KBM-7 (cell line): Measurements from ENCODE around the gene SAYSD1.
"Not testable (repeated sequence)": the region's sequence is repeated elsewhere in the genome, so short reads cannot be mapped to it uniquely, and the experiment has no call there.

Source experiments
- DNase-seq: peaks from one replicate; pipeline ENCODE4 v3.0.0-alpha.2; 2015
- in situ Hi-C: fragments of 300-500 bp; cut with MboI; formaldehyde crosslinking; loops from 2 replicates; pipeline ENCODE4 v1.14.3; 2020; ENCODE audit warnings: low sequenced_read_pairs, low pct_unique_long_range_greater_than_20kb, mixed read lengths

The SAYSD1 gene, protein sequence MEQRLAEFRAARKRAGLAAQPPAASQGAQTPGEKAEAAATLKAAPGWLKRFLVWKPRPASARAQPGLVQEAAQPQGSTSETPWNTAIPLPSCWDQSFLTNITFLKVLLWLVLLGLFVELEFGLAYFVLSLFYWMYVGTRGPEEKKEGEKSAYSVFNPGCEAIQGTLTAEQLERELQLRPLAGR

DNA sequence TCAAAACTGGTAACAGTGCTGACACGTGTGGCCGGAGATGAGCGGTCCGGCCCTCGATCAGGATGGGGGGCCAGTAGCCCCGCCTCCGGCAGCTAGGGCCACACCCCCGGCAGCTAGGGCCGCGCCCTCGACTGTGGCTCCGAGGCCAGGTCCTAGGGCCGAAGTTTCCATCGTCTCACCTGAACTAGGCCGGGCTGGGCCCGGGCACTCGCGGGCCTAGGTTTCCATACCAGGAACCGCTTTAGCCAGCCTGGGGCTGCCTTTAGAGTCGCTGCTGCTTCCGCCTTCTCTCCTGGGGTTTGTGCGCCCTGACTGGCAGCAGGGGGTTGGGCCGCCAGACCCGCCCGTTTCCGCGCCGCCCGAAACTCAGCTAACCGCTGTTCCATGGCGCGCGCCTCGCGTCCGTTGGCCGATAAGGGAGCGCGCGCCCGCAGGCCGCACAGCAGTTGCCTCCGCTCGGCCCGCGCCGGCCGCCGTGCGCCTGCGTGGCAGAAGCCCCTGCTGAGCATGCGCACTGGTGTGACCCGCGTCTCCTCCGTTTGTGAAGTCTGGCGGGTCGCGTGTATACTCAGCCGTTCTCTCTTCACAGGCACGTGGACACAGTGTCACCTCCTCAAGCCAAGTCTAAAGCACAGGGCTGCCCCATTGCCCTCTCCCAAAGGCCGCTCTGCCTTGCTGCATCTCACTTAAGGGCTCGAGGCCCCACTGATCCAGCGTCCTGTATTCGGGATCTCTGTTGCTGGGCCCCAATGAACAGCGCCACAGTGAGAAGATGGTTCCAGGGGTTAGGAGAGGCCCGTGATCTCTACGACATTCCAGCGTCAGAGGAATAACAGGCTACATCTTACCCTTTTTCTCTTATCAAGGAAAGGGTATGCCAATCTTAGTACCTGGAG lies at the start of gene SAYSD1:
Gene SAYSD1 (minus strand): TSS at position 483 of the 896 bp plus-strand sequence. CDS start 97 bp downstream, at position 386.
- in situ Hi-C loops = no loop called here
- peak; percentile 95 for DNase-seq

DNA sequence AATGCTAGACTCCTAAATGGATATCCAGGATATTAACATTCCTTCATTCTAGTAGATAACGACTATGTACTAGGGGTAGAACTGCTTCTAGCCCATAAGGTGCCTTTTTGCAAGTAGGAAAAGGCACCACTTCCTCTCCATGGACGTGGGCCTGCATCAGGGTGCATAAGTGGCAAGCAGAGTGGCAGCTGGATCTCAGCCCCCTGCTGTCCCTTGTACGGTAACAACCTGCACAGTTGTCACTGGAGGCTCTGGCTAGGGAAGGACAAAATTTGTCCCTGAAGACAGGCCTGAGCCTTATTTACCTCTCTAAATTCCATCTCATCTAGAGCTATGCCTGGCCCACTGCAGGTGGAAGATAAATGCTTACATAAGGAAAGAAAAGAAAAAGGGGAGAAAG lies 42.5 kb upstream of the SAYSD1 start:
- in situ Hi-C loops = no loop called here
- DNase-seq = no peak

- no peak for DNase-seq
- in situ Hi-C loops = no loop called here
Measured at GRCh38 chr6:39156801-39157200, 41.8 kb upstream of the SAYSD1 start.

DNA sequence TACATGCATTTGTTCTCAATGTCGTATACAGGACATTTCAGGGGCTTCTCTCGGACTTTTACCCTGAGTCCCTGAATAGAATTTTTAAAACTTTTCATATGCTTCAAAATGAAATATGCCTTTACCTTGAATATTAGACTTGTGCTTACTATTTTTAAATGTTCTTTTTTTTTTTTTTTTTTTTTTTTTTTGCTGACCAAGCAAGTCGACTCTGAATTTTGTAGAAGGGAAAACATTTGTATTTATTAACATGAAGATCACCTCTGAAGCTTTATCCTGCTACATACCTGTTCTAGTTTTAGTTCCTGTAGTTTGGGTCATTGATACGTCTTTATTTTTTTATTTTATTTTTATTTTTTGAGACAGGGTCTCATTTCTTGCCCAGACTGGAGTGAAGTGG lies 39.7 kb upstream of the SAYSD1 start:
- DNase-seq = no peak
- in situ Hi-C loops = no loop called here

DNA sequence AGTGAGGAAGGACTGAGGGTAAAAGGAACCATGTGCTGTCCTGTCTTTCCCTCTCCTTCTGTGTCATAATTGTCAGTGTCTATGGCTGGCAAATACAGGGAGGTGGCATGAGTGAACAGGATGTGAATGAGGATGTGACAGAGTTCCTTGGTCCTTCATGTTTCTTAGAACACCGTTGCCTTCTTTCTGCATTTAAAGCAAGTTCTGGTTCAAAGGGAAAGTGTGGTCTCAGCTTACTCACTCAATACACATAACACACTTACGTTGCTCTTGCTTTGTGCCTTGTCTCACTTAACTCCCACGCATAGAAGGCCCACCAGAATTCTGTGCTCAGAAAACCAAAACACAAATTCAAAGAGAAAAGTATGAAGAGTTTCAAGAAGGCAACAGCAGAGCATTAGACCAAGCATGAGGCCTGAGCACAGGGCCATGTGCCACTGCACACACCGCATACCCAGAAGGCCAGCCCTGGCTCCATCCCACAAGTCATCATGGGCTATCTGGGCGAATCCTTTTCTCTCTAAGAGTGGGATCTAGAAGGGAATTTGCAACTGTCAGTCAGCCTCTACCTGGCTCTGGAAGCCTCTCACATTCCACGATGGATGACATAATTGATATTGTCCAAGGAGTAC lies 38.9 kb upstream of the SAYSD1 start:
- DNase-seq = no peak
- in situ Hi-C loops = no loop called here

- no peak for DNase-seq
- in situ Hi-C loops = no loop called here
Measured at GRCh38 chr6:39152262-39152661, 37.3 kb upstream of the SAYSD1 start.

DNA sequence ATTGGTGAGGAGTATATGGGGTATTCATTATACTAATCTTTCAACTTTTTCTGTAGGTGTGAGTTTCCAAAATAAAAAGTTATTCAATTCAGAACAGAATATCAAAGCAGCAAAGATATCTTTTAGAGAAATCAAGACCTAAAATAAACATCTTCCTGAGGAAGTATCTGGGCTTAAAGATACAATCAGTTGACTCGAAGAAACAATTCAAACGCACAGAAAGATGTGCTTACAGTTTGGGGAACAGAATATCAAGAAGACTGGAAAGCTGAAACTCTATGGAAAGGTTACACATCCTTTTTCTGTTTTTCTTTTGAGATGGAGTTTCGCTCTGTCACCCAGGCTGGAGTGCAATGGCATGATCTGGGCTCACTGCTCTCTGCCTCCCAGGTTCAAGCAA lies 36.2 kb upstream of the SAYSD1 start:
- no peak for DNase-seq

DNA sequence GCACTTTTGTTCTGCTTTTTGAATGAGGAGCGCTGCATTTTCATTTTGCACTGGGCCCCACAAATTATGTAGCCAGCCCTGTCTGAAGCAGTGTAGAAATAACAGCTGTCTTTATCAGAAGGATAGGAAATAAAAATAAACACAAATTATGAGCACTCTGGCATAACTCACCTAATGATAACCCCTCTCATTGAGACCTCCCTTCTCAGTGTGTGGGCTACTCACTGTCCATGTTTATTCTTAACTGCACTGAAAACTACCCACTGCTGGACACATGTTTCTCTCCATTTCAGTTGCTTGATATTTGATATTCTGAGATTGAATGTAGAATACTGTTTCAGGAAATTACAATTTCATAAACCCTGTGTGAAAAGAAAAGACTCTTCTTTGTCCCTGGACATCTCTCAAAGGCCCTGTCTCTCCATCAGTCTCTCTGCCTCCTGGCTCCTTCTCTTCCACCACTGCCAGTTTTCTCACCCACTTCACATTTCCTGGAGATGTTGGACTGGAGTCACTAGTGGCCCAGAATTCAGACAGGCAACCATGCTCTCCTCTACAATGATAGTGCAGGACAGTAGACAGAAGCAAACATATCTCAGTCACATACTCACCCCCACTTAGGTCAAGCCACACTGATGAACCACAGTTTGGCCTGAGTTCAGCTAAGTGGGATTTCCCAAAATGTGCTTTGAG lies 29.6 kb upstream of the SAYSD1 start:
- DNase-seq = no peak
- in situ Hi-C loops = no loop called here

More for the DNA sequence above, 36.2 kb upstream of the SAYSD1 start:
- in situ Hi-C loops = no loop called here

GRCh38 chr6:39143238-39143930 lies 28.4 kb upstream of the SAYSD1 start:
- DNase-seq = no peak
- in situ Hi-C loops = no loop called here

DNA sequence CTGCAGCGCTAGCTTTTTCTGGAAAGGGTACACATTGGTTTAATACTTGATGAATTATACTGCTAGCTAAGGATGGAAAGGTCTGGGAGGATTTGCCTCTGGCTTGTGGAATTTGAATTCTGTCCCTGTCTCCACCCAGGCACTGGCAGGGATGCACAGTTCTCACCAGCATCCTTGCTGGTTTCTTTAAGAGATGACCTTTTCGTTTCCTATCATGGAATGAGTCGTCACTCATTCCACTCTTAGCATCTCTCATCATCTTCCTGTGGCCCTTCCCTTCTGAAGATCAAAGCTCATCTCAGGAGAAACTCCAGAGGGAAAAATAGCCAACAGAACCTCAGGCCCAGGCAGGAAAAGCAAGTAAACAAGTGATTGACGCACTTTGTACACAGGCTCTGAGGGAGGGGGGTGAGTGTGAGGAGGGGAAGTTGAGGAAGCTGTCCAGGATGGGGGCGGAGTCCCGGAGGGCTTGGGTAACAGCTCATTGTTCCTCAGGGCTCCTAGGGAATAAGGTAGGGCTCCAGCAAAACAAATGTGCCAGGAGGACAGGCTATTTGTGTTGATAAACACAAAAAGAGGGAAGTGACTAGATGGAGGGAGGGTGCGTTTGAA lies 25.7 kb upstream of the SAYSD1 start:
- in situ Hi-C loops = no loop called here
- no peak for DNase-seq

DNA sequence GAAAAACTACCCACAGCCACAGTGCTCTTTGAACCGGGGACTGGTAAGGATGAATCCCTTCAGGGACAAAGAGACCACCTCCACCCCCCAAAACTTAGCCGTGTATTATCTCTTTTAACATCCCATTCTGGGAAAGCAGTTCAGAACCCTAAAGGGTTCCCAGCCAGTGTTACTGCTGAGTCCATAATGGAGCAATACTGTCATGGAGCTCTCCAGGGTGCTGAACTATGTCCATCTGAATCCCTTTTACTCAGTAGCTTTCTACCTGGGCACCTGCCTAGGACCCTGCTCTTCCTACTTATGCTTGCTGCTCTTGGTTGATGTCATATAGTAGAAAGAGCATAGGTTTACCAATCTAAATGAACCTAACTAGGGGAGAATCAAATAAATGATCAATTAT lies 22.3 kb upstream of the SAYSD1 start:
- peak; percentile 33 for DNase-seq
- in situ Hi-C loops = no loop called here

GRCh38 chr6:39136207-39136606 lies 21.2 kb upstream of the SAYSD1 start:
- in situ Hi-C loops, DNase-seq: not testable (repeated sequence)

GRCh38 chr6:39134761-39135160 lies 19.8 kb upstream of the SAYSD1 start:
- in situ Hi-C loops, DNase-seq: not testable (repeated sequence)

- in situ Hi-C loops = no loop called here
- no peak for DNase-seq
Measured at GRCh38 chr6:39130691-39131090, 15.7 kb upstream of the SAYSD1 start.

DNA sequence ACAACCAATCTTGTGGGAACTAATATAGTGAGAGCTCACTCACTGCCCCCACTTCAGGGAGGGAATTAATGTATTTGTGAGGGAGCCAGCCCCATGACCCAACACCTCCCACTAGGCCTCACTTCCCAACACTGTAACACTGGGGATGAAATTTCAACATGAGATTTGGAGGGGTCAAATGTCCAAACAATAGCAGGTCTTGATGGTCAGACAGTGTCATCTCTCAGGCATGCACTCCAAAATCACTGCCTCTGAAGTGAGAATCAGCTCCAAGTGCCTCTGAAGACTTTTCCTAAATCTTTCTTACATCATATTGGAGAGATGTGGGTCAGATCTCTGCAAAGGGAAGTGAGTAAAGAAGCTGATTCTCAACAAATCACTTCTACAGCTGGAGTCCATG lies 13.8 kb upstream of the SAYSD1 start:
- no peak for DNase-seq
- in situ Hi-C loops = no loop called here

DNA sequence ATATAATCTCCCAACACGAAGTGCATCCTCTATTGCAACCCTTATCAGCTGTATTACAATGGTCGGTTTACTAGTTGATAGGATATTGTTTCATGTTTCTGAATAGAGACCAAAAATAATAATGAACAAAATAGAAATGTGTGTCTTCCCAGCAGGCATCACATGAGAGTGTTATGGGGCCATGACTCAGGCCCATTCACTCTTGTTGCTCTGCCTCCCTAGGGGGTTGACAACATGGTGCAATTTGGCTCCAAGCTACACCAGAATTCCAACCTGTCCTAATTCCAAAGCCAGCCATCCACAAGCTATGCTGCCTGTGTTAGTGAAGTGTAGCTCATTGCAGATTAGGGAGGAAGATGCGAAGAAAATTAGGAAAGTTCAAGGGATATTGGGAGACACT lies 13.1 kb upstream of the SAYSD1 start:
- in situ Hi-C loops = no loop called here
- no peak for DNase-seq

- DNase-seq = no peak
- in situ Hi-C loops = no loop called here
Measured at GRCh38 chr6:39124114-39124513, 9.1 kb upstream of the SAYSD1 start.

DNA sequence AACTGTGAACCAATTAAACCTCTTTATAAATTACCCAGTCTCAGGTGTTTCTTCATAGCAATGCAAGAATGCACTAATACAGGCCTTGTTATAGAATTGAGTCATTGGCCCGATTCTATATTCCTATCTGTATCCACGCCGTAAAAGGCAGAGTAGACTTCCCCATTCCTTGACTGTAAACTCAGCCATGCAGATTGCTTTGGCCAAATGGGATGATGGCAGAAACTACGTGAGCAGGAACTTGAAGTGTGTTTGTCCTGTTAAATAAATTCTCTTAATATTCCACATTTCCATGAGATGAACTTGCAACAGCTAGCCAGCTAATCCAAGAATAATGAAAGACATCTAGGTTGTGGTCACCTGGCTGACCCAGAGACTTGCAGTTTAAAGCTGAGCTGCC lies 3.9 kb upstream of the SAYSD1 start:
- DNase-seq = no peak
- in situ Hi-C loops = no loop called here

DNA sequence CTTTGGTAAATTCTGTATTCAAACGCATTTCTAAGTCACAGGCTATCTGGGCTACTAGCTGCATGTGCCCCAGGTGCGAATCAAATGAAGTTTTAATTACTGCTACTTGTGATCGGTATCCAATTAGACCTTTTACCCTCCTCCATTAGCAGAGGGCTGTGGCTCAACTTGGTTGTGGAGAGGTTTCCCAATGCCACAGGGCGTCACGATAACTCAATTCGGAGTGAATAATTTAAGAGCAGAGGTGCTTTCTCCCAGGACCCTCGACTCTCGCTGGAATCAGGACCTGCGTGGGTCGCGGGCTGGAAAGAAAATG lies 640 bp downstream of the SAYSD1 start:
- no peak for DNase-seq
- in situ Hi-C loops = no loop called here
